Kidney epithelial cell (primary cell): Measurements from ENCODE around the gene MGAT3. TPM values are rescaled to one million over a fixed set of nuclear protein-coding genes. Genes with fewer than 3 reads are reported as not detected.

Source experiments
- DNase-seq: peaks from one replicate; pipeline ENCODE4 v3.0.0-alpha.2; 2010; ENCODE audit warnings: low read depth
- H3K27me3 ChIP-seq: 2 replicates; pipeline ENCODE4 v1.6.0; 2011; ENCODE audit warnings: low read length; ENCODE audit not compliant: control insufficient read depth, insufficient read depth
- H3K36me3 ChIP-seq: 2 replicates; pipeline ENCODE4 v1.5.1; 2011; ENCODE audit warnings: low read length; ENCODE audit not compliant: control insufficient read depth, insufficient read depth
- H3K4me3 ChIP-seq: 2 replicates; pipeline ENCODE4 v1.5.1; 2011; ENCODE audit warnings: low read depth, mild to moderate bottlenecking, control low read depth, low read length
- CTCF ChIP-seq: IDR thresholded peaks from 2 replicates; pipeline ENCODE4 v1.5.1; 2011; ENCODE audit warnings: mild to moderate bottlenecking, moderate library complexity, low read length, control low read depth, inconsistent platforms; ENCODE audit not compliant: insufficient read depth, poor library complexity, severe bottlenecking
- total RNA-seq: library from RNA; depleted of rRNA; stranded (reverse); fragments of >200 nt; gene quantifications from 2 replicates; pipeline ENCODE4 v1.2.3, GENCODE V29; 2015

The MGAT3 gene
- total RNA-seq, 1 donor from 2014 or later, result 4.1 TPM

- TF ChIP-seq CTCF, result no peak
- DNase-seq, result no peak
- H3K27me3 ChIP-seq, result no peaks in the 10 kb centered on the region
- no peak overlapping the region for H3K4me3 ChIP-seq
- peaks cover 4% of the 10 kb centered on the region for H3K36me3 ChIP-seq
These were observed 30.3 kb upstream of the MGAT3 start for GRCh38 chr22:39426380-39427043.

GRCh38 chr22:39427751-39428596 lies 28.8 kb upstream of the MGAT3 start:
- DNase-seq, result no peak
- H3K27me3 ChIP-seq, result no peaks in the 10 kb centered on the region
- H3K36me3 ChIP-seq, result peaks cover 5% of the 10 kb centered on the region
- TF ChIP-seq CTCF, result no peak
- H3K4me3 ChIP-seq, result no peak overlapping the region

GRCh38 chr22:39428597-39429071 lies 28.2 kb upstream of the MGAT3 start:
- peaks cover 5% of the 10 kb centered on the region for H3K36me3 ChIP-seq
- DNase-seq, result no peak

GRCh38 chr22:39429186-39429585 lies 27.6 kb upstream of the MGAT3 start:
- TF ChIP-seq CTCF, result no peak
- Histone ChIP-seq H3K36me3 (peaks cover 5% of the 10 kb centered on the region), H3K27me3 (no peaks in the 10 kb centered on the region), H3K4me3 (no peak overlapping the region)
- DNase-seq, result no peak

More at GRCh38 chr22:39428597-39429071, 28.2 kb upstream of the MGAT3 start:
- Histone ChIP-seq H3K4me3 (no peak overlapping the region), H3K27me3 (no peaks in the 10 kb centered on the region)
- no peak for TF ChIP-seq CTCF

- Histone ChIP-seq H3K36me3 (peaks cover 4% of the 10 kb centered on the region), H3K4me3 (no peak overlapping the region), H3K27me3 (no peaks in the 10 kb centered on the region)
- DNase-seq, result no peak
- TF ChIP-seq CTCF, result no peak
These were observed 26.8 kb upstream of the MGAT3 start for GRCh38 chr22:39429916-39430575.
